ENCODE data around the gene CD3G.
A peak's percentile ranks its signal among the peaks of the same experiment; 100 is the strongest.

DNA sequence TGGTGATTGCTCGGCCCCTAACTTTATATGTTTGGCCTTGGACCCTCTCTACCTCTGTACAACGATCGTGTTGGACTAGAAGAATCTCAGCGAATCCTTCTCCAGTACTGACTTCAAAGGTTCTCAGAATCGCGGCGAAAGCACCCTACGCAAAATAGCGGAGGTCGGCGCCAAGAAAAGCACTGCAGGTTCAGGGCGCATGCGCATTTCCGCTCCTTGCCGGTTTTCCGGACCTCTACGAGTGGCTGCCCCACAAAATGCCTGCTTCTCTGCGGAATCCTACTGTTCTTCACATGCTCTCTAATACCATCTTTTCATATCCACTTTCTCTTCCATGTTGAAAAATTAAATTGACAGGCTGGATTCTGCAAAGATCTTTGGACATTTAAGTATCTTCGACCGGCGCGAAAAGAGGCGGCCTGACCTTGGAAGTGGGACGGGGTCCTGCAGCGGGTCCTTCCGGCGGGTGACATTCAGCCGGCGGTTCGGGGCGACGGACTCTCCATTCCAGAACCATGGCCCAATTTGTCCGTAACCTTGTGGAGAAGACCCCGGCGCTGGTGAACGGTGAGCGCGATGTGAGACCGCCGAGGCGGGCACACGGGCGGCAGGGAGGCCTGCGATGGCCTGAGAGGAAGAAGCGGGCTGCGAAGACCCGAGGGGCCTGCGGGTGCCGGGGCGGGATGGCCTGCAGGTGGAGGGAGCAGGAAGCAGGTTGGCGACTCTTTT is 57.2 kb downstream of the CD3G start, which contains the start of gene ATP5MG:
- TF ChIP-seq, protein P1, sequence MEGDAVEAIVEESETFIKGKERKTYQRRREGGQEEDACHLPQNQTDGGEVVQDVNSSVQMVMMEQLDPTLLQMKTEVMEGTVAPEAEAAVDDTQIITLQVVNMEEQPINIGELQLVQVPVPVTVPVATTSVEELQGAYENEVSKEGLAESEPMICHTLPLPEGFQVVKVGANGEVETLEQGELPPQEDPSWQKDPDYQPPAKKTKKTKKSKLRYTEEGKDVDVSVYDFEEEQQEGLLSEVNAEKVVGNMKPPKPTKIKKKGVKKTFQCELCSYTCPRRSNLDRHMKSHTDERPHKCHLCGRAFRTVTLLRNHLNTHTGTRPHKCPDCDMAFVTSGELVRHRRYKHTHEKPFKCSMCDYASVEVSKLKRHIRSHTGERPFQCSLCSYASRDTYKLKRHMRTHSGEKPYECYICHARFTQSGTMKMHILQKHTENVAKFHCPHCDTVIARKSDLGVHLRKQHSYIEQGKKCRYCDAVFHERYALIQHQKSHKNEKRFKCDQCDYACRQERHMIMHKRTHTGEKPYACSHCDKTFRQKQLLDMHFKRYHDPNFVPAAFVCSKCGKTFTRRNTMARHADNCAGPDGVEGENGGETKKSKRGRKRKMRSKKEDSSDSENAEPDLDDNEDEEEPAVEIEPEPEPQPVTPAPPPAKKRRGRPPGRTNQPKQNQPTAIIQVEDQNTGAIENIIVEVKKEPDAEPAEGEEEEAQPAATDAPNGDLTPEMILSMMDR (IDR thresholded peaks at IDR 0.05): peak in 5 of 12 donors; percentile 11 to 39 (median 36)
- peak in 1 of 2 donors; percentile 68 for TF ChIP-seq POLR2A (IDR thresholded peaks at IDR 0.05)

Data from heart left ventricle (tissue), 13 donors.